Body of pancreas (tissue), 4 donors: ENCODE results near the gene SOX13. TPM values are rescaled to one million over a fixed set of nuclear protein-coding genes. Genes with fewer than 3 reads are reported as not detected.

Experiments
- ATAC-seq: fragments of 150-250 bp; one replicate; pipeline ENCODE4 v1.9.1; 2016
- DNase-seq, 4 donors: peaks; one replicate each; pipeline ENCODE4 v3.0.0-alpha.2; 2019
- H3K27ac ChIP-seq, 4 donors: fragments of 200-600 bp; sonication (generic); 1 replicate in 3 of 4; 2 replicates in 1 of 4; pipeline versions ENCODE4 v1.5.1 to v1.6.1; 2016 to 2019; ENCODE audit warnings: mild to moderate bottlenecking in 1 of 4, mixed read lengths in 1 of 4, moderate library complexity in 1 of 4
- H3K27me3 ChIP-seq, 2 donors: fragments of 200-600 bp; sonication (generic); one replicate each; pipeline ENCODE4 v1.6.0; 2016; ENCODE audit warnings: mild to moderate bottlenecking in 1 of 2
- H3K36me3 ChIP-seq, 2 donors: fragments of 200-600 bp; sonication (generic); replicated peaks in 1 of 2; 2 replicates each; pipeline ENCODE4 v1.5.1; 2016; ENCODE audit warnings: low read depth in 2 of 2; ENCODE audit not compliant: insufficient read depth in 1 of 2
- H3K4me1 ChIP-seq: fragments of 200-600 bp; sonication (generic); one replicate; pipeline ENCODE4 v1.6.0; 2016
- H3K4me3 ChIP-seq, 2 donors: fragments of 200-600 bp; sonication (generic); 1 replicate in 1 of 2; 2 replicates in 1 of 2; pipeline ENCODE4 v1.5.1; 2016 to 2019
- H3K9me3 ChIP-seq, 3 donors: fragments of 200-600 bp; sonication (generic); 1 replicate in 2 of 3; 2 replicates in 1 of 3; pipeline ENCODE4 v1.5.1; 2016
- CTCF ChIP-seq, 7 experiments: fragments of 450-650 bp in 4 of 7; fragments of 200-600 bp in 3 of 7; sonication (generic) in 3 of 7; IDR thresholded peaks; one replicate each; pipeline ENCODE4 v1.5.1; 2016 to 2019; ENCODE audit warnings: antibody characterized with exemption in 7 of 7
- POLR2A ChIP-seq, 3 donors: fragments of 450-650 bp; IDR thresholded peaks; one replicate each; pipeline ENCODE4 v1.6.1; 2016; ENCODE audit warnings: antibody characterized with exemption in 3 of 3, mild to moderate bottlenecking in 2 of 3
- WGBS, 2 donors: methylation state at CpG; one replicate each; pipeline ENCODE4 v1.1.5; 2017; 5-methylcytosine and 5-hydroxymethylcytosine counted together
- intact Hi-C: fragments of 100-400 bp; cut with DNase I; formaldehyde crosslinking; loops from one replicate; pipeline ENCODE4 v1.15.1; 2023
- total RNA-seq, 2 donors: library from RNA; depleted of rRNA; stranded (reverse); fragments of >200 nt; gene quantifications; one replicate each; pipeline ENCODE4 v1.1.0, GENCODE V29; 2016

The SOX13 gene
- total RNA-seq, 2 donors from 2014 or later = 29.6 to 37.2 TPM

- H3K9me3 ChIP-seq = no peaks in the 10 kb centered on the region
- no peak overlapping the region for H3K27ac ChIP-seq
- 97 to 100% methylated on average over 2 of the region's 2 CpGs for WGBS, 2 donors
- intact Hi-C loops = no loop called here
- peaks cover 14% of the 10 kb centered on the region for H3K4me1 ChIP-seq
- H3K4me3 ChIP-seq = no peak overlapping the region
- TF ChIP-seq CTCF (IDR thresholded peaks at IDR 0.05) = no peak
- no peak for TF ChIP-seq POLR2A (IDR thresholded peaks at IDR 0.05)
- no peaks in the 10 kb centered on the region for H3K27me3 ChIP-seq
- no peak for ATAC-seq
- H3K36me3 ChIP-seq = no peaks in the 10 kb centered on the region
- DNase-seq = no peak
These were observed 99.6 kb downstream of the SOX13 start for GRCh38 chr1:204172404-204173029.

GRCh38 chr1:204174958-204175357 lies 102.0 kb downstream of the SOX13 start:
- TF ChIP-seq CTCF (IDR thresholded peaks at IDR 0.05) (no peak), POLR2A (IDR thresholded peaks at IDR 0.05) (no peak)
- no peak for ATAC-seq
- Histone ChIP-seq H3K4me1 (peaks cover 14% of the 10 kb centered on the region), H3K9me3 (no peaks in the 10 kb centered on the region), H3K27me3 (no peaks in the 10 kb centered on the region), H3K27ac (no peak overlapping the region), H3K36me3 (no peaks in the 10 kb centered on the region), H3K4me3 (no peak overlapping the region)
- intact Hi-C loops = no loop called here
- WGBS, 2 donors = 61 to 64% methylated on average over 3 of the region's 3 CpGs
- DNase-seq = no peak

GRCh38 chr1:204176049-204176448 lies 103.1 kb downstream of the SOX13 start:
- intact Hi-C loops = no loop called here
- 77 to 89% methylated on average over 5 of the region's 5 CpGs for WGBS, 2 donors
- Histone ChIP-seq H3K4me1 (peaks cover 8% of the 10 kb centered on the region), H3K9me3 (no peaks in the 10 kb centered on the region), H3K27me3 (no peaks in the 10 kb centered on the region), H3K4me3 (no peak overlapping the region), H3K36me3 (no peaks in the 10 kb centered on the region), H3K27ac (no peak overlapping the region)
- TF ChIP-seq CTCF (IDR thresholded peaks at IDR 0.05) = no peak
- no peak for TF ChIP-seq POLR2A (IDR thresholded peaks at IDR 0.05)
- ATAC-seq (no peak), DNase-seq (no peak)

GRCh38 chr1:204177133-204177532 lies 104.2 kb downstream of the SOX13 start:
- no peak for DNase-seq
- TF ChIP-seq POLR2A (IDR thresholded peaks at IDR 0.05) (no peak), CTCF (IDR thresholded peaks at IDR 0.05) (no peak)
- no peak for ATAC-seq
- Histone ChIP-seq H3K4me3 (no peak overlapping the region), H3K9me3 (no peaks in the 10 kb centered on the region), H3K4me1 (peaks cover under 1% of the 10 kb centered on the region), H3K36me3 (no peaks in the 10 kb centered on the region), H3K27me3 (no peaks in the 10 kb centered on the region), H3K27ac (no peak overlapping the region)
- intact Hi-C loops = no loop called here
- 61 to 64% methylated on average over 4 of the region's 4 CpGs for WGBS, 2 donors

Other genes with a start within 250 kb of the SOX13 start
- gene SNRPE, start 211.5 kb upstream of the SOX13 start, total RNA-seq = 10 to 100 TPM; 27.2 to 80.8 TPM
- gene ETNK2, start 78.9 kb downstream of the SOX13 start, total RNA-seq = 10 to 100 TPM in 1 of 2 donors, 1 to 10 TPM in 1; 4.0 to 15.8 TPM
- not detected for gene REN, start 93.2 kb downstream of the SOX13 start, total RNA-seq
- gene KISS1, start 123.4 kb downstream of the SOX13 start, total RNA-seq = not detected
- 1 to 10 TPM in 1 of 2 donors, not detected in 1; 6.5 TPM for gene GOLT1A, start 140.9 kb downstream of the SOX13 start, total RNA-seq